HCT116 (cell line): ENCODE measurements around the gene ALG2. TPM values are rescaled to one million over a fixed set of nuclear protein-coding genes. Genes with fewer than 3 reads are reported as not detected.
A peak's percentile ranks its signal among the peaks of the same experiment; 100 is the strongest.
"Not testable (repeated sequence)": the region's sequence is repeated elsewhere in the genome, so short reads cannot be mapped to it uniquely, and the experiment has no call there.

Experiments
- ATAC-seq: fragments of 200-7000 bp; cut with Tn5 transposase; 2 replicates; pipeline ENCODE4 v1.9.1; 2020; ENCODE audit warnings: mild to moderate bottlenecking, moderate library complexity
- BruUV-seq: library from RNA; stranded (reverse); fragments of 400-500 nt; replicated peaks from 2 replicates; lab custom pipeline; 2021; lab: Mats Ljungman, UMichigan
- CTCF ChIA-PET: fragments of 300-600 bp; sonication (Branson Sonifier 250); formaldehyde crosslinking; loops from one replicate; lab custom pipeline; 2021; ENCODE audit warnings: antibody characterized with exemption; lab: Charles Lee
- POLR2A ChIA-PET: fragments of 300-600, 350-600 bp; sonication (Branson Sonifier 250); formaldehyde crosslinking; loops from one replicate; lab custom pipeline; 2021; ENCODE audit warnings: antibody characterized with exemption; lab: Charles Lee
- RAD21 ChIA-PET, 2 experiments: fragments of 300-600 bp; sonication (Branson Sonifier 250); formaldehyde crosslinking; loops; one replicate each; lab custom pipeline; 2023; ENCODE audit warnings: low total read pairs in 2 of 2; ENCODE audit not compliant: uncharacterized antibody in 2 of 2, unreplicated experiment in 2 of 2, low non-redundant PET in 1 of 2; lab: Charles Lee
- DNase-seq: peaks from one replicate; pipeline ENCODE4 v3.0.0-alpha.2; 2010; ENCODE audit warnings: low read depth, low spot score
- H2AFZ ChIP-seq: fragments of 200-600 bp; shearing (Covaris generic), sonication (generic); 2 replicates; pipeline ENCODE4 v1.6.1; 2017; ENCODE audit warnings: low read depth, mixed run types, mixed read lengths, antibody characterized with exemption, low read length; ENCODE audit not compliant: poor library complexity, severe bottlenecking
- H3K27ac ChIP-seq: 2 replicates; pipeline ENCODE4 v1.5.1; 2012; ENCODE audit warnings: low read depth, low read length
- H3K27me3 ChIP-seq: fragments of 200-600 bp; sonication (generic); 2 replicates; pipeline ENCODE4 v1.6.1; 2016; ENCODE audit warnings: mixed run types, low read length, mixed read lengths; ENCODE audit not compliant: insufficient read depth
- H3K36me3 ChIP-seq, 2 experiments: fragments of 200-500 bp in 1 of 2; fragments of 200-600 bp in 1 of 2; sonication (Bioruptor generic) in 1 of 2; sonication (generic) in 1 of 2; 2 replicates each; pipeline versions ENCODE4 v1.5.1 to v1.6.1; 2014 to 2016; ENCODE audit warnings: low read length in 2 of 2, inconsistent platforms in 1 of 2, mixed read lengths in 1 of 2, mixed run types in 1 of 2; ENCODE audit not compliant: insufficient read depth in 2 of 2, control insufficient read depth in 1 of 2
- H3K4me1 ChIP-seq, 2 experiments: fragments of 200-600 bp in 1 of 2; sonication (generic) in 1 of 2; 2 replicates each; pipeline versions ENCODE4 v1.5.1 to v1.6.1; 2012 to 2017; ENCODE audit warnings: low read length in 2 of 2, inconsistent platforms in 1 of 2, mild to moderate bottlenecking in 1 of 2, mixed read lengths in 1 of 2, mixed run types in 1 of 2, moderate library complexity in 1 of 2; ENCODE audit not compliant: insufficient read depth in 2 of 2, control insufficient read depth in 1 of 2
- H3K4me2 ChIP-seq: fragments of 200-600 bp; sonication (generic); 2 replicates; pipeline ENCODE4 v1.6.1; 2017; ENCODE audit warnings: mixed run types, low read length, mixed read lengths
- H3K4me3 ChIP-seq, 2 experiments: fragments of 200-600 bp in 1 of 2; sonication (generic) in 1 of 2; replicated peaks in 1 of 2; 2 replicates each; pipeline ENCODE4 v1.5.1; 2011 to 2016; ENCODE audit warnings: low read length in 2 of 2, control low read depth in 1 of 2, low read depth in 1 of 2, mild to moderate bottlenecking in 1 of 2, mixed read lengths in 1 of 2, mixed run types in 1 of 2
- H3K79me2 ChIP-seq: fragments of 200-600 bp; sonication (generic); 2 replicates; pipeline ENCODE4 v1.6.1; 2017; ENCODE audit warnings: mild to moderate bottlenecking, mixed run types, low read length, moderate library complexity, mixed read lengths; ENCODE audit not compliant: insufficient read depth
- H3K9ac ChIP-seq: fragments of 200-600 bp; sonication (generic); 2 replicates; pipeline ENCODE4 v1.6.1; 2016; ENCODE audit warnings: low read length, mixed read lengths
- H3K9me2 ChIP-seq: fragments of 200-600 bp; sonication (generic), shearing (Covaris generic); 2 replicates; pipeline ENCODE4 v1.6.1; 2017; ENCODE audit warnings: mixed run types, mild to moderate bottlenecking, moderate library complexity; ENCODE audit not compliant: insufficient read depth
- H3K9me3 ChIP-seq, 2 experiments: fragments of 200-500 bp in 1 of 2; fragments of 200-600 bp in 1 of 2; sonication (Bioruptor generic) in 1 of 2; sonication (generic) in 1 of 2; 2 replicates each; pipeline ENCODE4 v1.6.1; 2014 to 2017; ENCODE audit warnings: low read length in 2 of 2, mixed read lengths in 2 of 2, inconsistent platforms in 1 of 2, low read depth in 1 of 2, mild to moderate bottlenecking in 1 of 2, mixed run types in 1 of 2, moderate library complexity in 1 of 2; ENCODE audit not compliant: control insufficient read depth in 1 of 2, insufficient read depth in 1 of 2
- H4K20me1 ChIP-seq: fragments of 200-600 bp; sonication (generic), shearing (Covaris generic); 2 replicates; pipeline ENCODE4 v1.6.1; 2017; ENCODE audit warnings: mixed run types, mild to moderate bottlenecking, moderate library complexity; ENCODE audit not compliant: insufficient read depth
- CBX3 ChIP-seq: IDR thresholded peaks from 2 replicates; pipeline ENCODE4 v1.6.1; 2012; ENCODE audit warnings: low read depth
- EGR1 ChIP-seq: IDR thresholded peaks from 2 replicates; pipeline ENCODE4 v1.6.1; 2012; ENCODE audit warnings: low read depth
- EZH2phosphoT487 ChIP-seq: fragments of 200-600 bp; IDR thresholded peaks from 2 replicates; pipeline ENCODE4 v1.6.1; 2018; ENCODE audit warnings: antibody characterized with exemption, borderline replicate concordance
- POLR2AphosphoS5 ChIP-seq: IDR thresholded peaks from 2 replicates; pipeline ENCODE4 v1.6.1; 2011; ENCODE audit warnings: mild to moderate bottlenecking, low read depth, low read length, moderate library complexity
- RAD21 ChIP-seq: IDR thresholded peaks from 2 replicates; pipeline ENCODE4 v1.6.1; 2012; ENCODE audit warnings: low read depth, mild to moderate bottlenecking
- SP1 ChIP-seq: IDR thresholded peaks from 2 replicates; pipeline ENCODE4 v1.6.1; 2012; ENCODE audit warnings: low read depth
- TCF7L2 ChIP-seq: IDR thresholded peaks from 2 replicates; pipeline ENCODE4 v1.7.0; 2011; ENCODE audit warnings: borderline replicate concordance, inconsistent platforms; ENCODE audit not compliant: insufficient read depth, insufficient read length; ENCODE audit errors: extremely low read depth
- ZFX ChIP-seq: fragments of 450-650 bp; IDR thresholded peaks from 2 replicates; pipeline ENCODE4 v1.6.1; 2017
- intact Hi-C: fragments of 100-400 bp; cut with micrococcal nuclease; formaldehyde crosslinking; loops from 2 replicates; pipeline ENCODE4 v1.10.0; 2022
- total RNA-seq: library from RNA; stranded (reverse); gene quantifications from one replicate; pipeline ENCODE4 v1.2.1, GENCODE V29; 2021; ENCODE audit not compliant: unreplicated experiment
- TF ChIP-seq, protein P1 (sequence below), 3 experiments: fragments of 200-600 bp in 1 of 3; sonication (generic) in 1 of 3; IDR thresholded peaks in 2 of 3; conservative IDR thresholded peaks in 1 of 3; 2 replicates each; pipeline ENCODE4 v1.5.1; 2012 to 2017; ENCODE audit warnings: low read depth in 2 of 3, low read length in 2 of 3, antibody characterized with exemption in 1 of 3, borderline replicate concordance in 1 of 3, control low read depth in 1 of 3, mild to moderate bottlenecking in 1 of 3, mixed read lengths in 1 of 3, mixed run types in 1 of 3, moderate library complexity in 1 of 3; ENCODE audit not compliant: insufficient read depth in 1 of 3

Gene ALG2
- total RNA-seq, 1 experiment from 2014 or later, result 27.9 TPM

GRCh38 chr9:99197124-99197630 is 24.6 kb downstream of the ALG2 start:
- no peaks in the 10 kb centered on the region for H3K79me2 ChIP-seq
- intact Hi-C loops, result no loop called here
- H3K9me2 ChIP-seq, result no peaks in the 10 kb centered on the region
- BruUV-seq, result no TSS peak
- H3K4me1 ChIP-seq, result no peaks in the 10 kb centered on the region
- no peak overlapping the region for H2AFZ ChIP-seq
- H3K9ac ChIP-seq, result no peak overlapping the region
- H3K36me3 ChIP-seq, result no peaks in the 10 kb centered on the region
- no peak overlapping the region for H3K4me2 ChIP-seq
- H3K9me3 ChIP-seq, result no peaks in the 10 kb centered on the region
- peaks cover 3% of the 10 kb centered on the region; the same call in 1 of the 2 replicates for H3K27me3 ChIP-seq
- CTCF ChIA-PET, result interaction anchor here (1.2 kb wide), 1 partner anchor 12 kb away, joined by 4 read pairs; no protein-coding TSS in a partner anchor
- no peak overlapping the region for H3K27ac ChIP-seq
- no peak for TF ChIP-seq EGR1
- no peak for TF ChIP-seq ZFX
- no peak for TF ChIP-seq EZH2phosphoT487
- TF ChIP-seq, protein P1, sequence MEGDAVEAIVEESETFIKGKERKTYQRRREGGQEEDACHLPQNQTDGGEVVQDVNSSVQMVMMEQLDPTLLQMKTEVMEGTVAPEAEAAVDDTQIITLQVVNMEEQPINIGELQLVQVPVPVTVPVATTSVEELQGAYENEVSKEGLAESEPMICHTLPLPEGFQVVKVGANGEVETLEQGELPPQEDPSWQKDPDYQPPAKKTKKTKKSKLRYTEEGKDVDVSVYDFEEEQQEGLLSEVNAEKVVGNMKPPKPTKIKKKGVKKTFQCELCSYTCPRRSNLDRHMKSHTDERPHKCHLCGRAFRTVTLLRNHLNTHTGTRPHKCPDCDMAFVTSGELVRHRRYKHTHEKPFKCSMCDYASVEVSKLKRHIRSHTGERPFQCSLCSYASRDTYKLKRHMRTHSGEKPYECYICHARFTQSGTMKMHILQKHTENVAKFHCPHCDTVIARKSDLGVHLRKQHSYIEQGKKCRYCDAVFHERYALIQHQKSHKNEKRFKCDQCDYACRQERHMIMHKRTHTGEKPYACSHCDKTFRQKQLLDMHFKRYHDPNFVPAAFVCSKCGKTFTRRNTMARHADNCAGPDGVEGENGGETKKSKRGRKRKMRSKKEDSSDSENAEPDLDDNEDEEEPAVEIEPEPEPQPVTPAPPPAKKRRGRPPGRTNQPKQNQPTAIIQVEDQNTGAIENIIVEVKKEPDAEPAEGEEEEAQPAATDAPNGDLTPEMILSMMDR (IDR thresholded peaks at IDR 0.05 in 2 of 3, conservative IDR thresholded peaks at IDR 0.05 in 1 of 3; ENCODE audit: borderline replicate concordance in 1 of 3, insufficient read depth in 1 of 3, low read depth in 2 of 3, low read length in 2 of 3), result peak in 2 of 3 experiments; percentile 11 to 13; a peak in 2 of 6 replicates
- no peak for TF ChIP-seq RAD21
- TF ChIP-seq SP1, result no peak
- no peak for TF ChIP-seq TCF7L2
- TF ChIP-seq CBX3, result no peak
- no peak for TF ChIP-seq POLR2AphosphoS5
- ATAC-seq (peak; percentile 44), DNase-seq (no peak)
- H3K4me3 ChIP-seq, result no peak overlapping the region
- no peaks in the 10 kb centered on the region for H4K20me1 ChIP-seq
- POLR2A ChIA-PET, result no interaction called here
- RAD21 ChIA-PET, result no interaction called here

- H3K27me3 ChIP-seq, ATAC-seq, H3K79me2 ChIP-seq, H3K9ac ChIP-seq, BruUV-seq, H4K20me1 ChIP-seq, H3K4me3 ChIP-seq, H3K9me2 ChIP-seq, intact Hi-C loops, CTCF ChIA-PET, H3K4me2 ChIP-seq, H3K4me1 ChIP-seq, H3K9me3 ChIP-seq, H3K36me3 ChIP-seq, POLR2A ChIA-PET, H2AFZ ChIP-seq, DNase-seq, H3K27ac ChIP-seq, RAD21 ChIA-PET: not testable (repeated sequence)
These were observed 25.3 kb downstream of the ALG2 start for GRCh38 chr9:99196484-99196883.
